ENCODE results near the gene HES1.
"Not testable (repeated sequence)": the region's sequence is repeated elsewhere in the genome, so short reads cannot be mapped to it uniquely, and the experiment has no call there.

Gene HES1

DNA sequence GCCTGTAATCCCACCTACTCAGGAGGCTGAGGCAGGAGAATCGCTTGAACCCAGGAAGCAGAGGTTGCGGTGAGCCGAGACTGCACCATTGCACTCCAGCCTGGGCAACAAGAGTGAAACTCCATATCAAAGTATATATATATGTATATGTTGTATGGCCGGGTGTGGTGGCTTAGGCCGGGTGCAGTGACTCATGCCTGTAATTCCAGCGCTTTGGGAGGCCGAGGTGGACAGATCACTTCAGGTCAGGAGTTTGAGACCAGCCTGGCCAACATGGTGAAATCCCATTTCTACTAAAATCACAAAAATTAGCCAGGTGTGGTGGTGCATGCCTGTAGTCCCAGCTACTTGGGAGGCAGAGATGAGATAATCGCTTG lies 7.0 kb upstream of the HES1 start:
- not testable (repeated sequence) for DNase-seq

DNA sequence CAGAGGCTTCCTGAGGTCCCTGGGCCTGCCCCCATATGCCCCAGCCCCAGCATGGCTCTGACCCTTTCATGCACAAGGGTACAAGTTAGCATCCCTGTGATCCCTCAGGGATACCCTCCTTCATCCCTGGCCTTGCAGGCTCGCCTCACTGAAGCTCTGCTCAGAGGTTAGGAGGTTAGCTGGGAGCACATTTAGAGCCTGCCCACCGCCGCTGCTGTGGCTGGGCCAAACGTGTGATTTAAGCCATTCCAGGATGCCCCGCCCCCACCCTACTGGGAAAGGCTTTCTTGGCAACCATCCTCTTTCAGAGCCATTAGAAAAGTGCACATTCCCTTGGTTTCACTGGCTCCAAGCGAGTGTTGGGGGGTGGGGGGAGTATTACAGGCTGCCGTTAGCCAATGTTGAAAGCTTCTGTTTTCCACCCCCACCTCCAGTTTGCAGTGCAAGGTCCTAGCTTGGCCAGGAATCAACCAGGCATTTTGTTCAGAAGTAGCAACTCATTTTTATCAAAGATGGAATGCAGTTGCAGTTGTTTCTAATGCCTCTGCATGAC lies 6.3 kb upstream of the HES1 start:
- no peak for DNase-seq

- peak; percentile 53 for DNase-seq
Measured at GRCh38 chr3:194130188-194130587, 5.8 kb upstream of the HES1 start.

DNA sequence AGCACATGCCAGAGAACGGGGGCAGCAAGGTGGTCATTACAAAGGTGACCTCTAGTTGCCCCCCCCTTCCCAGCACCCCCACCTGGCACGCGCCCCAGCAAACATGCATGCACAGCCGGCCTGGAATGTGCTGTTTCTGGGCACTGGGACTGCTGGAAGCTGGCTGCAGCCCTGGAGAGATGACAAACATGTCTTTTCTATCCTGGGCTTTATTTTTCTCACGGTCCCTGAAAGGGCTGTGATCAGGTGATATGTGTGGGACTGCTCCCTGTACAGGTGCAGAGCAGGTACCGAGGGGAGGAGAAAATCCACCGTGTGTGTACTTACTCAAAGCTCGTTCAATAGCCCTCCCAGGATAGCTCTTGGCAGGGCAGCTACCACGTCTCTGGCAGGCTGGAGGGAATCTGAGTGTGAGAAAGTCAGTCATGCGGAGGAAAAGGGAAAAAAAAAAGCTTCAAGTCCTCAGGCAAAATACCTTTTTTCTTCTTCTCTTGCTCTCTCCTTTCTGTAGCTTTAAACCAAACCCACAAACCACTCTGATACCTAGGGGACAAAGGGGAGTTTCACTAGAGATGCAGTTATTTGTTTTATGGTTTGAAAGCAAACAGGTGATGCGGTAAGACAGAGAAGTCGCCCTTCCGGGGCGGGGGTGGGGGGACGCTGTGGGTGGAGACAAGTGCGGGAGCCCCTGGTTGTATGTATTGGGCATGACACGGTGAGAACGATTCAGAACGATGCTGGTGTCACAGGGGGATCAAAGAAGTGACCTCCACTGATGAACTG lies 5.0 kb upstream of the HES1 start:
- DNase-seq, result peak; percentile 98

GRCh38 chr3:194132465-194133286 lies 3.3 kb upstream of the HES1 start:
- no peak for DNase-seq

DNA sequence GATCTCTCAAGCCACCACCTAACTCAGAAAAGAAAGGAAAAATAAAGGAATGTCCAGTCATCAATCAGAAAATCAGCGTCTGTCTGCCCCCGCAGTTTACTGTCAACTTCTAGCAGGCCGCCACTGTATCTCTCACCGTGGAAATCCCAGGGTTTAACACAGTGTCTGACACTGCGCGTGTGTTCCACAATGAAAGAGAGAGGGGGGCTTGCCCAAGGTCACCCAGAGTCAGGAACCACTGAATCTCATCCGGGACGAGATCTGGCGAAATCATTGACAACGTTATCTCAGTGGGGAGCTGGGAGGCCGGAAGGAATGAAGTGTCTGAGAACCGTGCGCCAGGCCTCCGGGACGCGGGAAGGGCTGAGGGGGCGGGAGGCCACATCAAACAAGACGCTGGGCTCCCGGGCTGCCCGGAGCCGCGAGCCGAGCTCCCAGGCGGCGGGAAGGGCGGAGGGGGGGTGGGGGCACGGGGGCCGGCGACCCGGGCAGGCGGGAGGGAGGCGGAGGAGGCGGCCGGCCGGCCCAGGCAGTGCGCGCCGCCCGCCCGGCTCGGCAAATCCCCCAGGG lies 2.2 kb upstream of the HES1 start:
- no peak for DNase-seq

DNA sequence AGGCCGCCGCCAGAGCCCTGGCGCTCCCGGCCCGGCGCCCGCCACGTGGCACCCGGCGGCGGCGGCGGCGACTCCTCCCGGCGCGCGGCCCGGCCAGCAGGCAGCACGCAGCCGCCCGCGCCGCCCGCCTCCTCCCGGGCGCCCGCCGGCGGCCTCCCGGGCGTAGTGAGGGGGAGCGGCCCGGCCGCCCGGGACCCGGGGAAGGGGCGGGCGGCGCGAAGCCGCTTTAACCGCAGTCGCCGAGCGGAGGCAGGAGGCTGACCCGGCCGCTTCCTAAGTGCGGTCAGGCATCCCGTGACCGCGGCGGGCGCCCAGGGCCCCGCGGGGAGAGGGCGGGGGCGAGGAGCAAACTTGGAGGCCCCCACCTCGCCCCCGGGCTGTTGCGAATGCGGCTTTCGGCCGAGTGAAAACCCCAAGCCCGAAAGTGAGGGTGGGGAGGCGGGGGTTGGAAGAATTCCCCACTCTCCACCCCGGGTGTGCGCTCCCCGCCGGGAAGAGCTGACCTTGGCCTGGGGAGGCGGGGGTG lies 1.7 kb upstream of the HES1 start:
- no peak for DNase-seq

DNA sequence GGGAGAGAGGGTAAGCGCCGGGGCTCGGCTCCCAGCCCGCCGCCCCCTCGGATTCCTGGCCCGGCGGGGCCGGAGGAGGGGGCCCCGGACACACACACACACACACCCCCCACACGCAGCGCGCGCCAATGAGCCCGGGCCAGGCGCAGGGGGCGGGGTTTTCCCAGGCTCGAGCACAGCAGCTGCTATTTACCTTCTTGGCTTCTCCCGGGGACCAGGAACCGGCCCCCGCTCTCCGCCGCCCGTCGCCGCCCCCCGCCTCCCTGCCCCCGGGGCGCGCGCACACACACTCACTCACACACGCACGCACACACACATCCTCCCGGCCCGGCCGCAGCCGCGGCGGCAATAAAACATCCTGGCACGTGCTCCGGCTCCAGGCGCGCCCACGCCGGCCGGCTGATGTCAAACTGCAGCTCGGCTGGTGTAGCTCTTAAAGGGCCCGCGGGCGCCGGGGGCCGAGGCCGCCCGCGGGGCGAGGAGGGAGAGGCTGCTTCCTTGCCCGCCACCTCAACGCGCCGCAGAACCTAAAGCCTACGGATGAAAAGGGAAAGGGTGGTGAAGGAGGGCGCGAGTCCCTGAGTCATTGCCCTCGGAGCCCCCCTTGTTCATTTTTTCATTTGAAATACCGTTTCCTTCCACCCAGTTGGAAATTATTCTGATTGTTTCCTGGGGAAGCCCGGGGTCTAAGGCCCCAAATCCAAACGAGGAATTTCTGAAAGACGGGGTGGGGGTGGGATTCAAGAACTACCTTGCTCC lies 1.0 kb upstream of the HES1 start:
- DNase-seq, result peak; percentile 97

- no peak for DNase-seq
Measured at GRCh38 chr3:194135516-194135805, 487 bp upstream of the HES1 start.

DNA sequence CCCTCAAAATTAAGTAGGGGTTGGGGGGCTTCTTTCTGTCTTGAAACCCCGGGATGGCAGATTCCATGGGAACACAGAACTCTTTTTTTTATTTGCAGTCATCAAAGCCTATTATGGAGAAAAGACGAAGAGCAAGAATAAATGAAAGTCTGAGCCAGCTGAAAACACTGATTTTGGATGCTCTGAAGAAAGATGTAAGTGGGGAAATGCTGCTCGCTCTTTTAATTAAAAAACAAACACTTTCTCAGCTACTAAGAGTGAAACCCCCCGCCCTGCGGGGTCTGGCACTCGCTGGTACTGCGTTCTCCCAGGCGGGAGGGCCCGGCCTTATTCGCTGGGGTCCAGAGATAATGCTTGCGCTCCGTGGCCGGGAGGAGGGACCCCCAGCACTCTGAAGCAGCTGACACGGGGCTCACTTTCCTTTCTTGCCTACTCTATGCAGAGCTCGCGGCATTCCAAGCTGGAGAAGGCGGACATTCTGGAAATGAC lies 615 bp downstream of the HES1 start:
- peak; percentile 62 for DNase-seq

- DNase-seq, result peak; percentile 62
Measured at GRCh38 chr3:194137008-194137505, 1.1 kb downstream of the HES1 start.

GRCh38 chr3:194137506-194138474 lies 1.8 kb downstream of the HES1 start:
- DNase-seq, result peak; percentile 72

- DNase-seq, result peak; percentile 71
Measured at GRCh38 chr3:194138732-194139070, 2.8 kb downstream of the HES1 start.

- DNase-seq, result peak; percentile 86
Measured at GRCh38 chr3:194139071-194139813, 3.3 kb downstream of the HES1 start.

DNA sequence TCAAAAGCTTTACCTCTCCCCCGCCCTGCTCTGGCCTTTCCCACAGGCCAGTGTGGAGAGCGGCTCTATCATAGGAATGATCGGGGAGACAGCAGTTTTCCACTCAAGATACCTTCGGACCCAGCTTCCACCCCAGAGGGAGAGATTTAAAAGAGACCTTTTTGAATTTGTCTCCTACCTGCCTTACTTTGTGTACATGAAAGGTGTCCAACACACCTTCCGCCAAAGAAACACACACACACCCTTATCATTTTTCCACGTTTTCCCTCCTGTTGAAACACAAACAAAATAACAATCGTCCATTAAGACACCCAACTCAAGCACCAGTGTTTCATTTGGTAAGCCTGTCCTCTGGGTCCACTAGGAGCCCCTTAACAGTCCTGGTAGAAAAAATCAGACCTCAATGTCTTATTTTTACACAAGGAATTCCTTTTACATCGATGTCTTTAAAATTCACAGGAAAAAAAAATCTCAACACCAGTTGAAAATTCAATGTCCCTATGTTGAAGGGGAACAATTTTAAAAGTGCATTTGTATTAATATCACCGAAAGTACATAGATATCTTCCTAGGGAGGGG lies 4.0 kb downstream of the HES1 start:
- DNase-seq, result peak; percentile 70

DNA sequence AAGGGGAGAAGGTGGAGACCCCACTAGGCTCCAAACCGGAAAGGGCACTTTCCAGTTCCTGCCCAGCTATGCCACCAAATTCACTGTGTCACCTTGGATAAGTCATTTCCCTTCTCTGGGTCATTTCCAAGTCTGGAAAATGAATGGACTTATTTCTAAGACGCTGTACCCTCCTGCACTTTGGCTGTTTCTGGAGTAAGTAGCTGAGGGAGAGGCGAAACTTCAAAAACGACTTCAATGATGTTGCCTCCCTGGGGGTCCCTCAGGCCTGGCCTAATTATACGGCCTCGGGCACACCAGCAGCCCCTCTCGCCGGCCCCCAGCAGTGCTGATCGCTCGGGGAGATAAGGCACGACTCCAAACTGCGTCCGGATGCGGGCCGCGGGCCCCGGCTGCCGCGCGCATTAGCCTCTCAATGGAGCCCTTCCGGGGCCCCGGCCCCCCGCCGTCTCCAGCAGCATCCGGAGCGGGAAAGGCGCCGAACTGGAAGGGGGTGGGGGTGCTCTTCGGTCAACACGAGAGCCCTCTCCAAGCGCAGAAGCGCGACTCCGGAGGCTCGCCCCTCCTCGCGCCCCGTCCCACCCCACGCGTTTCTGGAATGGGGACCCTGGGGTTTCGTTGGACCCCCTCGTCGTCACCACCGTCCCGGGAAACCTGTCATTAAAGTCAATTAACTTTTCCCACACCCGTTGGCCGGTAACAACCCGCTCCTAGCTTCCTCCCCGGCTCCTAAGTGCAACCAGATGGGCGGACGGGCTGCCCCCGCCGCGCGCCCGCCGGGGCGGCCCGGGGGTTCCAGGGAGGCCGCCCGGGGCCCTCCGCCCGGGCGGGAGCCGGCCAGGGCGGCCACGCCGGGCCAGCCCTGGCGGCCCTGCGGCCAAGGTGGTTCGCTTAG lies 4.8 kb downstream of the HES1 start:
- peak; percentile 62 for DNase-seq

- DNase-seq, result peak; percentile 80
Measured at GRCh38 chr3:194141415-194142155, 5.6 kb downstream of the HES1 start.

All from DMS79 treated with DMSO at 0.1 percent for 48 hours (cell line).